ENCODE measurements around the gene SMAD6. TPM values are rescaled to one million over a fixed set of nuclear protein-coding genes. Genes with fewer than 3 reads are reported as not detected.

Gene SMAD6
- total RNA-seq, 1 donor from 2014 or later: 1.2 TPM

GRCh38 chr15:66760968-66761725 is 59.1 kb downstream of the SMAD6 start:
- ATAC-seq: peak; percentile 20

GRCh38 chr15:66761726-66762595 is 59.9 kb downstream of the SMAD6 start:
- ATAC-seq: no peak

- peak; percentile 32 for ATAC-seq
Measured at GRCh38 chr15:66763186-66764071, 61.4 kb downstream of the SMAD6 start.

GRCh38 chr15:66764072-66764786 is 62.2 kb downstream of the SMAD6 start:
- ATAC-seq: no peak

GRCh38 chr15:66765478-66766281 is 63.6 kb downstream of the SMAD6 start:
- peak; percentile 34 for ATAC-seq

GRCh38 chr15:66766282-66767230 is 64.5 kb downstream of the SMAD6 start:
- no peak for ATAC-seq

- ATAC-seq: no peak
Measured at GRCh38 chr15:66767240-66767659, 65.2 kb downstream of the SMAD6 start.

- ATAC-seq: no peak
Measured at GRCh38 chr15:66768987-66769386, 67.0 kb downstream of the SMAD6 start.

GRCh38 chr15:66770518-66771350 is 68.7 kb downstream of the SMAD6 start:
- ATAC-seq: no peak

- no peak for ATAC-seq
Measured at GRCh38 chr15:66771351-66771650, 69.3 kb downstream of the SMAD6 start.

GRCh38 chr15:66772604-66773128 is 70.6 kb downstream of the SMAD6 start:
- no peak for ATAC-seq

- no peak for ATAC-seq
Measured at GRCh38 chr15:66773129-66773873, 71.3 kb downstream of the SMAD6 start.

- ATAC-seq: peak; percentile 91
Measured at GRCh38 chr15:66774001-66774814, 72.2 kb downstream of the SMAD6 start.

- ATAC-seq: no peak
Measured at GRCh38 chr15:66775127-66776105, 73.4 kb downstream of the SMAD6 start.

- ATAC-seq: no peak
Measured at GRCh38 chr15:66777054-66777453, 75.0 kb downstream of the SMAD6 start.
